Left kidney (tissue), 2 donors: ENCODE data around the gene EPB41L5. TPM values are rescaled to one million over a fixed set of nuclear protein-coding genes. Genes with fewer than 3 reads are reported as not detected.

Source experiments
- DNase-seq: peaks from one replicate; pipeline ENCODE4 v3.0.0-alpha.2; 2013
- polyA plus RNA-seq: library from polyadenylated mRNA; unstranded; fragments of 120-200 nt; gene quantifications from one replicate; pipeline ENCODE4 v1.2.1, GENCODE V29; 2013; ENCODE audit not compliant: insufficient read length

The EPB41L5 gene
- polyA plus RNA-seq, 1 donor: 106 TPM

DNA sequence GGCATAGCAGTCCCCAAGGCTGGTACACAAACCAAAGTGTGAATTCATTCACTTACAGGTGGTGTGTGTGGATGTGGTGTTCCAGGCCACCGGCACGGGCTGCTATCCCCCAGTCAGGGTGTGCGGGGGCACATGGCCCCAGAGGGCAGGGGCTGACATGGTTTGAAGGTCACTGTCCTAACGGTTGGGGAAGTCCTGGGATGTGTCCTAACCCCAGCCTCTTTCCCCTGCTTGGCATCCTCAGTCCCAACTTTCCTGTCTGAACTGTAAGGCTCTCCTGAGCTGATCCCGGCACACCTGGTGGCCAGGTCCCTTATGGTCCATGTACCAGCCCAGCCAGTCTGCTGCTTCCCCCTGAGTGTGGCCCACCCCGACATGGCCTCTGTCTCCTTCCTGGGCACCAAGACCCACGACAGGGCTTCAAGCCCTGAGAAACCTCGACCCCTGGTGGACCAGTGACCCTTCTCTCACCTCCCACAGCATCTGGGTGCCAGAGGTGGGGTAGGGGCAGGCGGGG, 212.7 kb downstream of the EPB41L5 start:
- DNase-seq: no peak

DNA sequence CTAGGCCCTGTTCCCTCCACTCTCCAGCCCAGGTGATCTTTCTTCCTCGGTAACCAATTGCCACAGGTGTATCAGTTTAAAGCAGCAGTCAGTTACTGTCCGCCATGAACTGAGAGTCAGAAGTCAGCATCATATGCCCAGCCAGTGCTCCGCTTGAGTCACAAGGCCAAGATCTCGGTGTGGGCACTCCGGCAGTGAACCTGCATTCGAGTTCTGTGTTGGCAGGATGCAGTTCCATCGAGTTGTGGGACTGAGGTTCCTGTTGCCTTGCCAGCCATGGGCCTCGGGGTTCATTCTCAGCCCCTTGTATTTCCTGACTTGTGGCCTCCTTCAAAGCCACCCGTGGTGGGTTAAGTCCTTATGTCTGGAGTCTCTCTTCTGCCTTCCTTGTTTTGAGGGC, 213.4 kb downstream of the EPB41L5 start:
- no peak for DNase-seq

DNA sequence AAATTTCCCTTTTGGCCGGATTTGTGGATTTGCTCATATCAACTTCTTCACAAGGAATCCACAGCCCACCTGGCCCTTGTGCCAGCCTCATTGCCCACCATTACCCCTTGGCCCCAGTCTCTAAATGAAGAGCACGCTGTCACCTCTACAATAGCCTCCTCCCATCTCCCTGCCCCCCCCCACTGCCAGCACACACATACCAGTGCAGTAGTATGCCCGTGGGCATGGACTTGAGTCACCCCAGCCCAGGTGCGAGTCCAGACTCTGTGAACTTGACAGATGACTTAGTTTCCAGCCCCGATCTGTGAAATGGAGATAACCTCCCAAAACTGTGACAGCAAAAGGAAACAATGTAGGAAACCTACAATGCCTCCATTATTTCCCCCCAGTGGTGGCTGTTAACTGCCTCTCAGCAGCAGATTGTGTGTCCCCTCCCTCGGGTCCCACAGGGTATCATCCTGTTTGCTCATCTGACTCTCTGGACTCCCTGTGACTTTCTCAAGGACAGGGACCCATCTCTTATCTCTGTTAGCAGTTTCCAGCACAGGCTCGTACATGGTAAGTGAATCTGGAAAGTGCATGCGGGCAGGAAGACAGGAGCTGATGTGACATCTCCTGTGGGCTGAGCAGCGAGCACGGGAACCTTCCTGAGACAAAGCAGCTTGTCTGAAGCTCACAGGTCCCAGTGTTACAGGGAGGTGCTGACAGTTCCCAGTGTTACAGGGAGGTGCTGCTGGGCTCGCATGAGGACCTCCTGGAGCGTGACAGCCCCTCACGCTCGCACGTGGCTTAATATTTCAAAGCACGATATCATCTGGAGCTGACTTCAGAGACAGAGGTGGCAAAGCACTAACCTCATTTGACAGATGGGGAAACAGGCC, 214.5 kb downstream of the EPB41L5 start:
- DNase-seq: no peak

DNA sequence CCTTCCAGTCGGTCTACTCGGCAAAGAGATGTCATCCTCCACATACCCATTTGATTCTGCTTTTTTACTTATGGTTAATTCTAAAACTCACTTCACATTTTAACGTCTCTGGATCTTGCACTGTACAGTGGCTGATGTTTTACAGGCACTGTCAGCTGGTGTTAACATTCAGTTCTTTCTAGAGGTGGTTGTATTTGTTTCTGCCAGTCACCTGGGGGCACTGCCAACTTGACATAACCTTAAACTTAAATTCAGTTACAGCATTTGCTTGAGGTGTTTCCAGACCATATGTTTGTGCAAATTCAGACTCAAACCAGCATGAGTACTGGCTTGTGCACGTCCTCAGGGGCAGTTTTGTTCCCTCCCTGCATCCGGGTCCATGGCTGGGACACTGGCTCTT, 215.6 kb downstream of the EPB41L5 start:
- DNase-seq: no peak

Other genes starting within 250 kb of the EPB41L5 start
- 24.3 TPM for gene TMEM185B, start 210.3 kb downstream of the EPB41L5 start, polyA plus RNA-seq
- gene RALB, start 239.8 kb downstream of the EPB41L5 start, polyA plus RNA-seq: 73.5 TPM